HG03442 (cell line): ENCODE data around the gene FGFR4.
"Not testable (repeated sequence)": the region's sequence is repeated elsewhere in the genome, so short reads cannot be mapped to it uniquely, and the experiment has no call there.

Experiments
- ATAC-seq: cut with Tn5 transposase; IDR thresholded peaks from one replicate; pipeline ENCODE4 v1.9.1; 2021; ENCODE audit warnings: mild to moderate bottlenecking, moderate library complexity; ENCODE audit not compliant: unreplicated experiment

Gene FGFR4

GRCh38 chr5:177086654-177087397, at the start of gene FGFR4:
Gene FGFR4 (plus strand): TSS chr5:177086915. CDS start chr5:177089603, 2,688 bp downstream.
- peak; percentile 54 for ATAC-seq

GRCh38 chr5:177036921-177037320, 49.8 kb upstream of the FGFR4 start:
- no peak for ATAC-seq

GRCh38 chr5:177040814-177041420, 45.8 kb upstream of the FGFR4 start:
- ATAC-seq = no peak

GRCh38 chr5:177041936-177042335, 44.8 kb upstream of the FGFR4 start:
- ATAC-seq = no peak

GRCh38 chr5:177043114-177043513, 43.6 kb upstream of the FGFR4 start:
- no peak for ATAC-seq

- ATAC-seq = no peak
Observed at GRCh38 chr5:177043958-177044357, 42.8 kb upstream of the FGFR4 start.

- no peak for ATAC-seq
Observed at GRCh38 chr5:177044641-177045040, 42.1 kb upstream of the FGFR4 start.

- ATAC-seq = no peak
Observed at GRCh38 chr5:177045631-177046030, 41.1 kb upstream of the FGFR4 start.

GRCh38 chr5:177048531-177048930, 38.2 kb upstream of the FGFR4 start:
- not testable (repeated sequence) for ATAC-seq

- ATAC-seq = no peak
Observed at GRCh38 chr5:177049285-177049684, 37.4 kb upstream of the FGFR4 start.

- no peak for ATAC-seq
Observed at GRCh38 chr5:177064500-177065277, 22.0 kb upstream of the FGFR4 start.

- ATAC-seq = no peak
Observed at GRCh38 chr5:177065491-177065890, 21.2 kb upstream of the FGFR4 start.

GRCh38 chr5:177066224-177066623, 20.5 kb upstream of the FGFR4 start:
- ATAC-seq = no peak

GRCh38 chr5:177067503-177067902, 19.2 kb upstream of the FGFR4 start:
- ATAC-seq = no peak

- ATAC-seq = no peak
Observed at GRCh38 chr5:177070536-177071191, 16.1 kb upstream of the FGFR4 start.

GRCh38 chr5:177071666-177072385, 14.9 kb upstream of the FGFR4 start:
- ATAC-seq = peak; percentile 45

- ATAC-seq = no peak
Observed at GRCh38 chr5:177077335-177077734, 9.4 kb upstream of the FGFR4 start.

- no peak for ATAC-seq
Observed at GRCh38 chr5:177079606-177080005, 7.1 kb upstream of the FGFR4 start.

GRCh38 chr5:177080265-177080664, 6.5 kb upstream of the FGFR4 start:
- no peak for ATAC-seq

GRCh38 chr5:177081859-177082258, 4.9 kb upstream of the FGFR4 start:
- no peak for ATAC-seq

- no peak for ATAC-seq
Observed at GRCh38 chr5:177083357-177083756, 3.4 kb upstream of the FGFR4 start.
